Stimulated activated memory B cell treated with anti-CD40 and anti-IgM and Interleukin-4, amounts not matched to agents 10 μg/mL and 1 μg/mL and 100 μg/mL, for 72 hours (primary cell): ENCODE measurements around the gene RHEX.
A peak's percentile ranks its signal among the peaks of the same experiment; 100 is the strongest.

Experiments used
- ATAC-seq: fragments of 150-1000 bp; cut with Tn5 transposase; 2 replicates; pipeline ENCODE4 v1.10.0; 2021
- H3K27ac Mint-ChIP-seq: one replicate; pipeline ENCODE4 v1.8.0; 2022; ENCODE audit warnings: mild to moderate bottlenecking, mixed read lengths
- H3K27me3 Mint-ChIP-seq: one replicate; pipeline ENCODE4 v1.8.0; 2022; ENCODE audit warnings: mixed read lengths
- H3K36me3 Mint-ChIP-seq: one replicate; pipeline ENCODE4 v1.8.0; 2022; ENCODE audit warnings: mixed read lengths
- H3K4me1 Mint-ChIP-seq: one replicate; pipeline ENCODE4 v1.8.0; 2022; ENCODE audit warnings: mixed read lengths
- H3K4me3 Mint-ChIP-seq: one replicate; pipeline ENCODE4 v1.8.0; 2022; ENCODE audit warnings: mild to moderate bottlenecking, moderate library complexity, mixed read lengths
- H3K9me3 Mint-ChIP-seq: one replicate; pipeline ENCODE4 v1.8.0; 2022; ENCODE audit warnings: mixed read lengths

Gene RHEX

DNA sequence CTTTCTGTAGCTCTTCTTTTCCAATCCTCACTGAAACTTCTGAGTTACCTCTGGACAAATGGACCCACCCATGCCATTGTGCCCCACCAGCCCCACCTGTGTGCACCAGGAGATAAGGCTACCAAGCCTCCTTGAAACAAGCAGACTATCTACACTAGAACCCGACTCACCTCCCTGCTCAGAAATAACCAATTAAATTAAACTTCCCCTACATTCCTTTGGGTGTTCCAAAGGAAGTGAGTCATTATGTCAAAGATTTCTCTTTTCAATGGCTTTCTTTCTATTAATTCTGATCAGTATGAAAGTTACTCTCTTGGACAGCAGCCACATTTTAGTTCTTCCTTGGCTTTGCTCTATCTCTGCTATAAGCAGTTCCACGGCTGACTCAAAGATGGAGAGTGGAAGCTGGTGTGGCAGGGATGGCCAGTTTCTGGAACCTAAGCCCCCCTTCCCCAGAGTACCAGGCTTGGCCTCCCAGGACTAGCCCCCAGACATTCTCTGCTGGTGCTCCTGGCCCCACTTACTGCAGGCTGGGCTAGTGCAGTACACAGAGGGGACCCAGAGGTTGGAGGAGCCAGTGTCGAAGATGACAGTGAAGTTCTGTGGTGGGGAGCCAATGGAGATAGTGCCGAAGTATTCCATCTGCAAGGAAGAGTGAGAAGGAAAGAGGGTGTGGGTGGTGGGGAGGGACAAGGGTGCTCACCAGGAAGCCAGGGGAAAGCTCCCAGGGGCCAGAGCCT, 31.2 kb upstream of the RHEX start:
- no peak for ATAC-seq
- Mint-ChIP-seq H3K4me3 (no peak overlapping the region), H3K36me3 (no peaks in the 10 kb centered on the region), H3K27ac (peak overlapping the region; percentile 42), H3K4me1 (peaks cover 9% of the 10 kb centered on the region), H3K27me3 (peaks cover 8% of the 10 kb centered on the region), H3K9me3 (no peaks in the 10 kb centered on the region)

DNA sequence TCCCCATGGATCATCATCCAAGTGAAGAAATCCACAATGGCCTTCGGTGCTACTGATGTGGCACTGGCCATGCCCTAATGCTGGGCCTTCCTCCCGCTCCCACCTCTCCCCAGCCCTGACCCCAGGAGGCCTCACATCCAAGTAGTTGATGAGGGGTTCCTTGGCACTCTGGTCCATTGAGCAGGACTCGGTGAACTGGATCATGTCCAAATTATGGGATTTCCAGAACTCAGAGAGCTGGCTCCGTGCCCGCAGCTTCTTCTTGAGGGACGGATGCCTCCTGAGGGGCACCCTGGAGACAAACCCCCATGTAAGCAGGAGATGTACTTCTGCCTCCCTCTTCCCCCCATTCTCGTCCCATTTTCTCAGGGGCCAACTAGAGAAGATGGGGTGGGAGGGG, 30.2 kb upstream of the RHEX start:
- H3K4me3 Mint-ChIP-seq: no peak overlapping the region
- peaks cover 8% of the 10 kb centered on the region for H3K27me3 Mint-ChIP-seq
- no peaks in the 10 kb centered on the region for H3K9me3 Mint-ChIP-seq
- H3K27ac Mint-ChIP-seq: no peak overlapping the region
- no peaks in the 10 kb centered on the region for H3K36me3 Mint-ChIP-seq
- peaks cover 9% of the 10 kb centered on the region for H3K4me1 Mint-ChIP-seq
- no peak for ATAC-seq

DNA sequence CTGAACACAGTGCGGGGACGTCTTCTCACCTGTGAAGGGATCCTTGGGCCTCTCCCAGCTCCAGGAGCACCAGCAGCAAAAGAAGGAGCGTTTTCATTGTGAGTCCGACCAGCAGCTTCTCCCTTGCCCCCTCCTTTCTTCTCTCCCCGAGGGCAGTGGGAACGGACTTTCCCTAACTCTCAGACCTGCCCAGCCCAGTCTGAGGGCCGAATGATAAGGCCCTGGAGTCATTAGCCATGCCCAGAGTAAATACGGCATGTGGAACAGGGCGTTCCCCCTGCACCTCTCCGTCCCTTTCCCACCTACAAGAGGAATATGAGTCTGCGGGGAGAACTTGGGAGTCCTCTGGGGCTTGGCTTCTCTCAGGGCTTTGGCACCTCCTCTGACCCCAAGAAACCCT, 29.3 kb upstream of the RHEX start, which contains the start of gene CTSE:
TSS of gene CTSE (minus strand) at position 201 of the 400 bp plus-strand sequence. CDS start at position 97, 104 bp downstream.
- Mint-ChIP-seq H3K4me1 (peaks cover 9% of the 10 kb centered on the region), H3K27me3 (peaks cover 8% of the 10 kb centered on the region), H3K27ac (no peak within 1 kb of the TSS), H3K9me3 (no peaks in the 10 kb centered on the region), H3K4me3 (no peak within 1 kb of the TSS), H3K36me3 (no peaks in the 10 kb centered on the region)
- no peak for ATAC-seq

DNA sequence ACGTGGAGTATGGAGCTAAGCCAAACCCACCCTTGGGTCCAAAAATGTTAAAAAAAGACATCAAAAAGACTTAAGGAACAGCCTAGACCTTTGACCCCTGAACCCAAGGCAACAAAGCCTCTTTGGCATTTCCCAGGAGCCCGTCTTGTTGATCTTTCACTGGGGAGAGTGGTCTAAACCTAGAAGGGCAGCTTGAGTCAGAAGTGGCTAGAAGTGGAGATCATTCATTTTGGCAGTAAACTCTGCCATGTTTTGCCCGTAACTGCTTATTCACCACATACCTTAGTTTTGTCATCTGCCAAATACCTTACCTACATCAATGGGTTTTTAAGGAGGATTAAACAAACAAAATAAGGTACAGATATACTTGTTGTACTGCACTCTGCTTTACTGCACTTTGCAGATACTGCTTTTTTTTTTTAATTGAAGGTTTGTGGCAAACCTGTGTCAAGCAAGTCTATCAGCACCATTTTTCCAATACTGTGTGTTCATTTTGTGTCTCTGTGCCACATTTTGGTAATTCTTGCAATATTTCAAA, 27.6 kb upstream of the RHEX start:
- Mint-ChIP-seq H3K27me3 (peaks cover 8% of the 10 kb centered on the region), H3K27ac (no peak overlapping the region), H3K4me3 (no peak overlapping the region), H3K9me3 (no peaks in the 10 kb centered on the region), H3K36me3 (no peaks in the 10 kb centered on the region), H3K4me1 (peaks cover 10% of the 10 kb centered on the region)
- no peak for ATAC-seq

DNA sequence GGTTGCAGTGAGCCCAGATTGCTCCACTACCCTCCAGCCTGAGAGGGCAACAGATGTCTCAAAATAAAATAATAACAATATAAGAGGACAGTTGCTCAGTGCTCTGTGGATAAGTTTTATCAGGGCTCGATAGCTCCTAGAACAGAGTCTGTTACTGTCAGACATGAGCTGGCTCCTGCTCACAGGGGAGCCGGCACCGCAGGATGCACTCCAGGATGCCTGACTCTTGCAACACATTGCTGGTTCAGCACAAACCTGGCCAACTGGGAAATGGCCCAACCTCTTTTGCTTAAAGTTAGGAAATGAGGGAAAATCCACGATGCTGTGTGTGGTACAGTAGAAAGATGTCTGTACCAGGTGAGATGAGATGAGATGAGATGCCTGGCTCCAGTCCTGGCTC, 23.5 kb upstream of the RHEX start:
- no peaks in the 10 kb centered on the region for H3K9me3 Mint-ChIP-seq
- no peaks in the 10 kb centered on the region for H3K27me3 Mint-ChIP-seq
- H3K27ac Mint-ChIP-seq: peak overlapping the region; percentile 0
- H3K4me1 Mint-ChIP-seq: peaks cover 37% of the 10 kb centered on the region
- no peaks in the 10 kb centered on the region for H3K36me3 Mint-ChIP-seq
- H3K4me3 Mint-ChIP-seq: no peak overlapping the region
- no peak for ATAC-seq

DNA sequence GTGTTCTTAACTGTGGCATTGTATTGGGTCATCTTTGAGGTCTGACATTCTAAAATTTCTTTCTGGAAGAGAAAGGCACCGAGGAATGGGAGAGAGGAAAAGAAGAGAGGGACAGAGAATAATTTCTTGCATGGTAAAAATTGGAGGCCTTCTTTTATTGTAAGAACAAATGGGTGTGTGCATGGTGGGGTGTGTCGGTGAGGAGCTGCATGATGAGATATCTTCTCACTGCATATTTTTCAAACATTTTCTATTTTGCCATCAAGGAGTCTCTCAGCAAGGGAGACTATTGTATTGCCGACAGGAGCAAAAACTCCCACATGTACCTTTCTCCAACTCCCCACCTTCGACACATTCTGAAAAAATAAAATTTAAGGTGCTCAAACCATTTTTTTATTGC, 22.8 kb upstream of the RHEX start:
- Mint-ChIP-seq H3K4me1 (peaks cover 44% of the 10 kb centered on the region), H3K36me3 (no peaks in the 10 kb centered on the region), H3K27ac (peak overlapping the region; percentile 0), H3K9me3 (no peaks in the 10 kb centered on the region), H3K4me3 (no peak overlapping the region), H3K27me3 (no peaks in the 10 kb centered on the region)
- no peak for ATAC-seq

DNA sequence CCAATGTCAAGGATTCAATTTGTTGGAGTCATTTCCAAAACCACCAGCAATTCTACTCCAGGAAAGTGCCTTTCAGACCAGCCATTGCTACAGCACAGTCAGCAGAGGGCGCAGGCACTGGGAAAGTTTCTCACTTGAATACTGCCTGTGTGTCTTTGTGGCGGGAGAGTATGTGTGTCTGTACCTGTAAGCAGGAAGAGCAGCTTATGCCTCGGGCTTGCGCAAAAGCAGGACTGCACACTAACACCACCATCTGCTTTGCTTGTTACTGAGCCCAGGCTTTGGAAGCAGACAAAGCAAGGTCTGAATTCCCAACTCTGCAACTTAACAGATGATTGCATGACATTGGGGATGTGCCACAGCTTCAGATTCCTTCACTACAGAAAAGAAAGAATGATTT, 22.3 kb upstream of the RHEX start:
- H3K27ac Mint-ChIP-seq: peak overlapping the region; percentile 0
- H3K9me3 Mint-ChIP-seq: no peaks in the 10 kb centered on the region

GRCh38 chr1:206032380-206033140, 20.4 kb upstream of the RHEX start:
- Mint-ChIP-seq H3K27me3 (no peaks in the 10 kb centered on the region), H3K36me3 (no peaks in the 10 kb centered on the region), H3K4me3 (no peak overlapping the region), H3K4me1 (peaks cover 62% of the 10 kb centered on the region), H3K27ac (peak overlapping the region; percentile 95), H3K9me3 (no peaks in the 10 kb centered on the region)
- no peak for ATAC-seq

More for the DNA sequence above, 22.3 kb upstream of the RHEX start:
- ATAC-seq: peak; percentile 88
- H3K4me3 Mint-ChIP-seq: no peak overlapping the region
- no peaks in the 10 kb centered on the region for H3K36me3 Mint-ChIP-seq
- H3K4me1 Mint-ChIP-seq: peaks cover 45% of the 10 kb centered on the region
- H3K27me3 Mint-ChIP-seq: no peaks in the 10 kb centered on the region

GRCh38 chr1:206035027-206035426, 17.9 kb upstream of the RHEX start:
- ATAC-seq: peak; percentile 77
- Mint-ChIP-seq H3K27me3 (no peaks in the 10 kb centered on the region), H3K9me3 (no peaks in the 10 kb centered on the region), H3K27ac (peak overlapping the region; percentile 95), H3K4me3 (peak overlapping the region; percentile 92), H3K36me3 (peaks cover 9% of the 10 kb centered on the region), H3K4me1 (peaks cover 87% of the 10 kb centered on the region)

DNA sequence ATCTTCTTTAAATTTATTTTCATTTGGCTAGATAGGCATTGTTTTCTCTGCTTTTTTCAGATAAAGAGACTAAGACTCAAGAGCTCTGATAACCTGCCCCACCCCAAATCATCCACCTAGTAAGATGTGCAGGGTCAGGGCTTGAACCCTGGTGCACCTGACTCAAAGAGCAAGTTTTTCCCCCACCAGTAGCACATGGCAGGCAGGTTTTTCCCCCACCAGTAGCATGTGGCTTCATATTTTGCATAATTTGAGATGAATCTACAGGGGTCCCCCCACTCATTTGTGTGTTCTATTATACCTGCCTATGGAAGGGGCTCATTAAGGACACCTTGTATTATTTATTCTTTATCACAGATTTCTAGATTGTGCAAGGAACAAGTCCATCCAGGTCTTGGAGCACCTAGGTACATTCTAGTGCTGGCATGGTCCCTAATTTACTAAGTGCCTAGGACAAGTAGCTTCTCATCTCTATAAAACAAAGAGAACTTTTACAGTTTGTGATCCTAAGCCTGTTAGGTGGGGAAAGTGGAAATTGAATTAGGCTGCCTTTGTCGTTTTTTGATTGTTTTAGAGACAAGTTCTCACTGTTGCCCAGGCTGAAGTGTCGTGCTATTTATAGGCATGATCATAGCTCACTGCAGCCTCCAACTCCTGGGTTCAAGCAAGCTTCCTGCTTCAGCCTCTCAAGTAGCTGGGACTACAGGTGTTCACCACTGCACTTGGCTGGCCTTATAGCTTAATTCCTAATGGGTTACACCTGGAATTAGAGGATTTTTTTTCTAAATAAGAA, 16.1 kb upstream of the RHEX start:
- ATAC-seq: peak; percentile 77

GRCh38 chr1:206037581-206037980, 15.4 kb upstream of the RHEX start:
- Mint-ChIP-seq H3K4me1 (peaks cover 90% of the 10 kb centered on the region), H3K27me3 (no peaks in the 10 kb centered on the region), H3K27ac (peak overlapping the region; percentile 95), H3K4me3 (peak overlapping the region; percentile 81), H3K36me3 (peaks cover 24% of the 10 kb centered on the region), H3K9me3 (no peaks in the 10 kb centered on the region)
- no peak for ATAC-seq

More for the DNA sequence above, 16.1 kb upstream of the RHEX start:
- peak overlapping the region; percentile 81 for H3K4me3 Mint-ChIP-seq
- peaks cover 95% of the 10 kb centered on the region for H3K4me1 Mint-ChIP-seq
- no peaks in the 10 kb centered on the region for H3K27me3 Mint-ChIP-seq
- H3K36me3 Mint-ChIP-seq: peaks cover 24% of the 10 kb centered on the region
- H3K27ac Mint-ChIP-seq: peak overlapping the region; percentile 95
- H3K9me3 Mint-ChIP-seq: no peaks in the 10 kb centered on the region

DNA sequence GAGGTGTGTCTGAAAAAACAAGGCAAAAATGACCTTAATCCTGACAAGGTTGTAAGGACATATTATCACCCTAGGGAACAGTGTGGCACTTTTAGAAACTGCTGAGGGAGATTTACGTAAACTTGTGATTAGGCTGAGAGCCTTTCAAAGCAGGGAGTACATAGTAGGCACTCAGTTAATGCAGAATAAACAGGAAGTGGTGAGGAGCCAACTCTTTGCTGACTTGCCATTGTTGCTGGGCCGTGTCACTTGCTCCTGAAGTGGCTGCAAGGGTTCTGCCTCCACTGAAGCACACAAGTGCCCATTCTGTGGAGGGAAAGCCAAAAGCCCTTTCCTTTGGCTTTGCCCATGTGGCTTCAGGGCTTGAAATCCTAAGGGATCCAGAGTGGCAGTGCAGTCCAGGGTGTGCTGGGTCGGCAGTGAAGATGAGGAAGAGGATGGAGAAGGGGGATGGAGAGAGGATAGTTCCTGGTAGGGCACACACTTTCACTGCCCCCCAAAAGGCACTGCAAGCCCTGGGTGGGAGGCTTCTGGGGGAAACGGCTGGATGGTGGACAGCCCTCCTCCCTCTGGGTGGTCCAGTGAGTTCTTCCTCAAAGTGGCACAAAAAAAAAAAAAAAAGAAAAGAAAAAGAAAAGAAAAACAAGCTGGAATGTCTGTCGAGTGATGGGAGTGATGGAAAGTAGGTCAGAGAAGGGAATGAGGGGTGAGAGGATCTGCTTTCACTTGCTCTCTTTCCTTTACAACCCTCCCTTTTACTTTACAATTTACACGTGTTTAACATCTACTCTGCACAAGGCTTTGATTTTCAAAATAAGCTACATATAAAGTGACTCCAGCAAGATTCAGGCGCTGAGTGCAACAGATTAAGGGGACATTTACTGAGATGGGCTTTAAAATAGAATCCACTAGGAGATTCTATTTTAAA, 13.7 kb upstream of the RHEX start:
- peak overlapping the region; percentile 81 for H3K4me3 Mint-ChIP-seq
- H3K27ac Mint-ChIP-seq: peak overlapping the region; percentile 95

DNA sequence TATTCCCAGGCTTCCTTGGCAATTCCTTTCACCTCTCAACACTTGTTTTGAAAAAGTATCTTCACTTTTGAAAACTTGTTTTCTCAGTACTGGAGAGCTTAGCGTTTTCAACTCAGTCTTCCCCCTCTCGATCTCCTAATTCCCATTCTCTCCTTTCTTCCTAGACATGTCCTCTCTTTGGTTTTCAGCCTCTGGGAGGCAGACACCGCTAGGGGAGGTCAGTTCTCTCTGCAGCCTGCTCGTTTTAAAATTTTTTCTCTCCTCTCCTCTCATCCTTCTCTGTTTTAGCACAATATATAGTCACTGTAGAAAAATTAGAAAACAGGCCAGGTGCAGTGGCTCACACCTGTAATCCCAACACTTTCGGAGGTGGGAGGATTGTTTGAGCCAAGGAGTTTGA, 12.6 kb upstream of the RHEX start:
- H3K36me3 Mint-ChIP-seq: peaks cover 24% of the 10 kb centered on the region
- H3K27ac Mint-ChIP-seq: peak overlapping the region; percentile 95
- no peaks in the 10 kb centered on the region for H3K27me3 Mint-ChIP-seq
- peak overlapping the region; percentile 60 for H3K4me3 Mint-ChIP-seq
- no peak for ATAC-seq
- no peaks in the 10 kb centered on the region for H3K9me3 Mint-ChIP-seq
- H3K4me1 Mint-ChIP-seq: peaks cover 71% of the 10 kb centered on the region

More for the DNA sequence above, 13.7 kb upstream of the RHEX start:
- peak; percentile 52 for ATAC-seq
- Mint-ChIP-seq H3K36me3 (peaks cover 24% of the 10 kb centered on the region), H3K9me3 (no peaks in the 10 kb centered on the region), H3K4me1 (peaks cover 80% of the 10 kb centered on the region), H3K27me3 (no peaks in the 10 kb centered on the region)

DNA sequence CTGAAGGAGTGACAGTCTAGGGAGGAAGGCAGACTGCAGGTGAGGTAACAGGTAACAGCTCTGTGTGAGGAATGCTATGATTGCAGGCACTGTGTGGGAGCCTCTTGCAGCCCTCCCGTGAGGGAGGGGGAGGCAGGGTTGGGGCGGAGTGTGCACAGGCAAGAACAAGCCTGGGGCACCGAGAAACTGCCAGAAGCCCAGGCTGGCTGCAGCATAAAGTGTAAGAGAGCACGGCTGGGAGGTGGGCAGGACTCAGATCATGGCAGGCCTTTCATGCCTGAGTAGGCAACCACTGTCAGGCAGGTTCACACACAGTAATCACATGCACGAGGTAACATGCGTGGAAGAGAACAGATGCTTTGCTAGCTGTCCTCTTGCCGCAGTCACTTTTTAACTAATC, 11.3 kb upstream of the RHEX start:
- Mint-ChIP-seq H3K36me3 (peaks cover 24% of the 10 kb centered on the region), H3K27ac (peak overlapping the region; percentile 95), H3K4me3 (peak overlapping the region; percentile 32), H3K9me3 (no peaks in the 10 kb centered on the region), H3K4me1 (peaks cover 65% of the 10 kb centered on the region), H3K27me3 (no peaks in the 10 kb centered on the region)
- ATAC-seq: peak; percentile 97
